Stimulated activated CD8-positive, alpha-beta memory T cell treated with anti-CD3 and anti-CD28 coated beads, Interleukin-4, amount 100 ng/mL, for 1 hour (primary cell): ENCODE data around the gene POU2F1.
"Not testable (repeated sequence)": the region's sequence is repeated elsewhere in the genome, so short reads cannot be mapped to it uniquely, and the experiment has no call there.

ENCODE experiments used
- DNase-seq, 2 donors: peaks; one replicate each; pipeline ENCODE4 v3.0.0-alpha.2; 2020; ENCODE audit warnings: low read depth in 2 of 2, low spot score in 1 of 2

Gene POU2F1

GRCh38 chr1:167305706-167306277 lies 85.1 kb downstream of the POU2F1 start:
- no peak for DNase-seq

- DNase-seq: no peak
Measured at GRCh38 chr1:167310732-167311131, 90.0 kb downstream of the POU2F1 start.

GRCh38 chr1:167312871-167313270 lies 92.2 kb downstream of the POU2F1 start:
- no peak for DNase-seq

- no peak for DNase-seq
Measured at GRCh38 chr1:167314671-167315070, 94.0 kb downstream of the POU2F1 start.

DNA sequence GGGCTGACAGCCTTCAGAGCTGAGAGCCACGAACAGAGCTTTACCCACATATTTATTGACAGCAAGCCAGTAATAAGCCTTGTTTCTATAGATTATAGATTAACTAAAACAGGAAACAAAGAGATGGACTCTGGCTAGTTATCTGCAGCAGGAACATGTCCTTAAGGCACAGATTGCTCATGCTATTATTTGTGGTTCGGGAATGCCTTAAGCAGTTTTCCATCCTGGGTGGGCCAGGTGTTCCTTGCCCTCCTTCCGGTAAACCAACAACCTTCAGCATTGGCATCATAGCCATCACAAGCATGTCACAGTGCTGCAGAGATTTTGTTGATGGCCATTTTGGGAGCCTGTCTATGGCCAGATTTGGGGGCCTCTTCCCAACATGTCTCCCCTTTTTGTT lies 96.8 kb downstream of the POU2F1 start:
- DNase-seq: no peak

GRCh38 chr1:167319206-167319605 lies 98.5 kb downstream of the POU2F1 start:
- not testable (repeated sequence) for DNase-seq

DNA sequence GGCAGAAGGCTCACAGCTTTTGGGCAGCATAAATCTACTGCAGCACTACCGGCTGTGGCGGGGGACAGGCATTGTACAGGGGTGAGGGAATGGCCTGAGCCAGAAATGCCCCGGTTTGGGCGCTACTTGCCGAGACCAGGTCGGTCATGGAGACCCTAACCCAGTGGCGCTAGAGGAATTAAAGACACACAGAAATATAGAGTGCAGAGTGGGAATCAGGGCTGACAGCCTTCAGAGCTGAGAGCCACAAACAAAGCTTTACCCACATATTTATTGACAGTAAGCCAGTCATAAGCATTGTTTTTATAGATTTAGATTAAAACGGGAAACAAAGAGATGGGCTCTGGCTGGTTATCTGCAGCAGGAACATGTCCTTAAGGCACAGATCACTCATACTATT lies 101.8 kb downstream of the POU2F1 start:
- no peak for DNase-seq

DNA sequence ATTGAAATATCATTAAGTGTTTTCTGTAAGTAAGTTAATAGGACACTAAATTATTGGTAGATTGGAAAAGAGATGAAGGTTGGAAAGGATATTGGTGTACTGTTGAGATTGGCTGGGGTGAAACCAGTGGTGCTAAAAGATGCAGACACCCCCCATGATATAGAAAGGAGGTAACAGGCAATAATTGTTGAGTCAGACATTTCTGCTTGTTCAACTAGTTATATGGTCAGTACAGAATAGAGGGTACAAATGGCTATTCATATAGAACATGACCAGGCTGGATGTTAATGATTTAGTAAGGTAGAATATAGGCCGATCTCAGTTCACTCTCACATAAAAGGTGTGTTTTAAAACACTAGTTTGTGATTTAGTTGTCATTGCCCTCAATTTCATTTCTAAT lies 104.5 kb downstream of the POU2F1 start:
- DNase-seq: no peak

DNA sequence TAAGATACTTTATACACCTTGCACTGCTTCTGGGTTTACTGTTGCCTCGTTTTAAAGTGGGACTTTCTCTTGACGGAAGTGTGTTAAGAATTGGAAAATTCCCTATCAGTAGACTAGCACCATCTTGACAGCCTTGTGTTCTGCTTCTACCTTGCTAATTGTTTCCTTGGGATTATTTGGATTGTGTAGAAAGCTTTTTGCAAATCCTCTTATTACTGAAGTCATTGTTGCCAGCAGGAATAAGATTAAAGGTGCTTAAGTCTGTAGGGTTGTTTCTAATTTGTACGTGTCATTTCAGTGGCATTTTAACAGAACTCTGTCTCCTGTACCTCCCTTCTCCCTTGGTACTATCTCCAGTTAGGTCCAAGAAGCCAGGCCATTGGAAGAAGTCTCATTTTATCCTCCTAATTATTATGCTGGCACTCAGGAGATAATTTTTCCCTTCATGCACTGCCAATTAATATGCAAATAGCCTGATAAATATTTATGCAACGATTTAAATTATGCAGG lies 107.7 kb downstream of the POU2F1 start:
- no peak for DNase-seq

DNA sequence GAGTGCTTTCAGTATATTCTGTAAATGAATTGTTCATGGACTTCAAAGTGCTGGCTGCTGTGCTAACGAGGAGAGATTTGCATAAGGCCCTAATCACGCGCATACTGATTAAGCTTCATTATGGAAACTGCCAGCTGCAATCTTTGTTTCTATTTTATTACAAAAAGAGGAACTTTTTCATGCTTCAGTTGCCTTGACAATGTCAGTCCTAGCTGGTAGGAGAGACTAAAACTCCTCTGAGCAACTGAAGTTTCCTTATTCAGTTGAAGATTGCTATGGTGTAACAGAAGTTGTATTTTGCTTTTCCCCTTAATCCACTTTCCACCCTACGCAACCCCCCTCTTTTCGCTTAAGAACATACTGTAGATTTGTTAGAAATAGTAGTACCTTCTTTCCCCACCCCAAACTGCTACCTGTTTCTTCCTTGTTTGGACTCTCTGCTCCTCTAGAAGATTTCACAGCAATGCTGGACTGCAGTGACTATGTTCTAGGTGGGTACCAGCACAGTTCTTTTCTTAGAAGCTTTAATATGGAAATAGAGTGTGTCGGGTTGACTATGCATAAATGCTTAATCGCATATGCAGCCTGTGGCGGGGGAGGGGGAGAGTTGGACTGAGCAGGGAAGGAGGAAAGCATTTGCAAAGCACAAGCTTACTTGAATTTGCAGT lies 108.3 kb downstream of the POU2F1 start:
- DNase-seq: no peak

DNA sequence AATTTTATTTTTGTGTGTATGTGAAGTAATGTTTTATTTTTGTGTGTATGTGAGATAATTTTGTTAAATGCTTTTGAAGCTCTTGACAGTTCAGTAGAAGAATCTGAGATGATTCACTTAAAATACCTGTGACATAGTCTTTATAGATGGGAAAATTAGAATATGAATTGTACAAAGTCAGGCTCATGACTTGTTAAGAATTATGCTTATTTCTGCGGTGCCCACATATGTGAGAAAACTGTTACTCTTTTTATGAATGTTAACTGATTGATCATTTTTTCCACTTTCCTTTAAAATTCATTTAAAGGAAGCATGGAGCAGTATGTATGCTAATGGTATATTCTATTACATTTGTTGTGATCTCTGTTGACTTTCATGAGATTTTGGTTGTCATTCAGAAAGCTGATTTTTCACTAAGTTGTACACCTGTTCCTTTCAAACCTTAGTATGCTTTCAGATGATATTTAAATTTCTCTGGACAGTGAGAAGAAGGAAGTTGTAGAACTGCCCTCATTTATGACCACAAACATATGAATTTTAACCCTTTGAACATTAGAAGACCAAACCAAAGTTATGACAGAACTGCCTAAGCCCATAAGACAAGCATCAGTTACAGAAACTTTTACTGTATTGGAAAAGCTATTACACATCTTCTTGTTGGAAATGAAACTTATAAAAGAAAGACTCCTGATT lies 110.1 kb downstream of the POU2F1 start:
- DNase-seq: no peak

DNA sequence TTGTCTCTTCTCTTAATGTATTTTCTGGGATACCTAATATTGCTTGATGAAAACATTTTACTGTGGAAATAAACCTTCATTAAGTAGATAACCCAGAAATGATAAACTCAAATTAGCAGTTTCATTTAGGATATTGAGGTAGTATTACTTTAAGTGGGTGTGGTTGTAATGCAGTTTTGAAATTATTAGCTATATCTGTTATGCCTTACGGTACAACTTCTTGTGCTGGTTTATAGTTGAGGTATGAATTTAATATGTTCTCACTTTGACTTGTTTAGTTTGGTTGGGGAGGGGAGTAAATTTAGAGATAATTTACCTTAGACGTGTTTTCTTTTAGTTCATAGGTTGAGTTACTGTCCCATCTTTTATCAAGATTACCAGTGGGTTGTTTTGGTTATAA lies 111.0 kb downstream of the POU2F1 start:
- DNase-seq: no peak

GRCh38 chr1:167332503-167332902 lies 111.8 kb downstream of the POU2F1 start:
- DNase-seq: no peak

DNA sequence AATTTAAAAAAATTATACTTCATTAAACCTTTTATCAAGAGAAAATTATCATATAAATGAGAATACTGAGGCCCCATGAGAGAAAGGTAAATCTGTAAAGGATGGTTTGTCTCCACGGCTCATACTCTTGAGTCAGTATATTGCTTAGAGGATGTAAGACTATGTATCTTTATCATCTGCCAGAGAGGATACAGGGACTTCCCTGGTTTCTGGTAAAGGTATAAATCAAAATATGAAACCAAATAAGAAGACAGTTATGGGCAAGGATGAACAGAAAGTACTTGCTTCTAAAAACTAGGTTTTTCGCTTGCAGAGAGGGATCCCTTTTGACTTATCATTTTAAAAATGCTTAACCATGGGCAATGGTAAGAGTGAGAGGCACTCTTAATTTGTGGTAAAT lies 112.4 kb downstream of the POU2F1 start:
- no peak for DNase-seq

- no peak for DNase-seq
Measured at GRCh38 chr1:167333703-167334102, 113.0 kb downstream of the POU2F1 start.

- DNase-seq: no peak
Measured at GRCh38 chr1:167339405-167339804, 118.7 kb downstream of the POU2F1 start.

GRCh38 chr1:167342846-167343245 lies 122.2 kb downstream of the POU2F1 start:
- DNase-seq: no peak

DNA sequence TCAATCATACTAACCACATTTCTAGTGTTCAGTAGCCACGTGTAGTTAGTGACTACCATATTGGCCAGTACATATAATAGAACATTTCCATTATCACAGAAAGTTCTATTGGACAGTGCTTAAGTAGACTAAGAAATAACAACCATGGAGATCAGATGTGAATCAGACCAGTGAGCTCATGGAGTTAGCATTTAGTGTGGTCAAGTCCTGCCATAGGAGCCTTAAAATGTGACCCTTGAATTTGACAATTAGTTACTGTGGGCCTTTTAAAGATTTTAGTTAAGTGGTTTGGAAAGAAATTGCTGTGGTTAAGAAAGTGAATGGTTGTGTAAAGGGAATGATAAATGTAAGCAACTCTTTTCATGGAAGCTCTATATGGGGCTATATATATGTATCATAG lies 123.4 kb downstream of the POU2F1 start:
- no peak for DNase-seq

DNA sequence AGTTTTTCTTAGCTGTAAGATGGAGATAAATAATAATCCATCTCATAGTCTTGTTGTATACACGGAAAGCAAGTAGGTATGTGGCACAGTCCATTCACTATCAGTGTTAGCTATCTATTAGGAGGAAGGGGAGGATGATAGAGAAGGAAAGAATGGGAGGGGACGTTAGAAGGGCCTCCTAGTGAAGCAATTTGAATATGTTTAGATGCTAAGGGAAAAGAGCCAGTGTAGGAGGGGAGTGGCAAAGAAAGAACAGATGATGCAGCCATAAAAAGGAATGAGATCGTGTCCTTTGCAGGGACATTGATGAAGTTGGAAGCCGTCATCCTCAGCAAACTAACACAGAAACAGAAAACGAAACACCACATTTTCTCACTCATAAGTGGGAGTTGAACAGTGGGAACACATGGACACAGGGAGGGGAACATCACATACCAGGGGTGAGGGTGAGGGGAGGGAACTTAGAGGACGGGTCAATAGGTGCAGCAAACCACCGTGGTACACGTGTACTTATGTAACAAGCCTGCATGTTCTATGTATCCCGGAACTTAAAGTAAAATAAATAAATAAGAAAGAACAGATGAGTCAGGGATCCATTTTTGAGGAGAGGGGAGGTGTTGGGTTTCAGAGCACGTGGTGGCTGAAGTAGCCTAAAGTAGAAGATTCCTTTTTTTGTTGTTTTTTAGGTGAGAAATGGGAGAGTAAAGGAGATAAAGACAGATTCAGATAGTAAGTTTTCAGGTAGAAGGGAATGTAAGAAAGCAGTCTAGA lies 124.1 kb downstream of the POU2F1 start:
- no peak for DNase-seq

DNA sequence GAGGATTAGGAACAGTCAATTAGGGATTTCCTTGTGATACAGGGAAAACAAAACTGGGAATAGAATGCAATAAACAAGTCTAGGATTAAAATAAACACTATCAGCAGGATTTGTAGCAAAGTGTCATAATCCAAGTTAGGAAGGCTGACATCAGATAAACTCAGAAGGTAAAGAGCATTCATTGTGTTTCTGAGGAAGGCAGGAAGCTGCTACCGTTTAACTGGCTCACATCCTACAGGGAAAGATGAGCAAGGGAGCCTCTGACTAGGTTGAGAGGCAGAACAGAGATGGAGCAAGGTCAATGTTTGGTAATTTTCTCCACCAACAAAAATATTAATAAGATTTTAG lies 124.7 kb downstream of the POU2F1 start:
- DNase-seq: no peak

DNA sequence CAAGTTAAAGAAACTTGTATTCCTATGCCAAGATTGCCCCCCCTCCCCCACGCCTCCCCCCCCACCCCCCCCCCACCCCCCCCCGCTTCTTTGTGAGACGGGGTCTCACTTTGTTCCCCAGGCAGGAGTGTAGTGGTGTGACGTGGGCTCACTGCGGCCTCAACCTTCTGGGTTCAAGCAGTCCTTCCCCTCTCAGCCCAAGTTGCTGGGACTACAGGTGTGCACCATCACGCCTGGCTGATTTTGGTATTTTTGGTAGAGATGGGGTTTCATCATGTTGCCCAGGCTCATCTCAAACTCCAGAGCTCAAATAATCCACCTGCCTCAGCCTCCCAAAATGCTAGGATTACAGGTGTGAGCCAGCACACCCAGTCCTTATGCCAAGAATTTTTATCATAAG lies 136.6 kb downstream of the POU2F1 start:
- DNase-seq: no peak

GRCh38 chr1:167359295-167359694 lies 138.6 kb downstream of the POU2F1 start:
- no peak for DNase-seq
